ENCODE data around the gene KAT2B. TPM values are rescaled to one million over a fixed set of nuclear protein-coding genes. Genes with fewer than 3 reads are reported as not detected.

Gene KAT2B
- polyA plus RNA-seq, 1 of the 3 experiments (the other 2 are of a cell fraction): 2.1 TPM

- 93% methylated on average over 2 of the region's 2 CpGs for WGBS (ENCODE audit: low lambda C conversion rate)
- H3K79me2 ChIP-seq (ENCODE audit: insufficient read depth): no peaks in the 10 kb centered on the region
- H3K9me2 ChIP-seq: no peaks in the 10 kb centered on the region
- no peak overlapping the region for H3K27ac ChIP-seq (ENCODE audit: low read depth in 2 of 2, low read length in 1 of 2)
- H3K4me1 ChIP-seq (ENCODE audit: control insufficient read depth in 1 of 2, insufficient read depth in 2 of 2, low read depth in 1 of 2, low read length in 1 of 2): no peaks in the 10 kb centered on the region
- CTCF ChIA-PET: no interaction called here
- TF ChIP-seq MAX (IDR thresholded peaks at IDR 0.05; ENCODE audit: low read depth): no peak
- H3K4me2 ChIP-seq: no peak overlapping the region
- H3F3A ChIP-seq (replicated peaks; ENCODE audit: insufficient read depth): no peaks in the 10 kb centered on the region
- H3K9ac ChIP-seq: no peak overlapping the region
- H3K36me3 ChIP-seq (replicated peaks in 1 of 2; ENCODE audit: control insufficient read depth in 1 of 2, insufficient read depth in 2 of 2, low read length in 1 of 2): no peaks in the 10 kb centered on the region
- POLR2A ChIA-PET: no interaction called here
- H3K9me3 ChIP-seq: no peaks in the 10 kb centered on the region
- H4K20me1 ChIP-seq (ENCODE audit: insufficient read depth): no peaks in the 10 kb centered on the region
- no peak for DNase-seq
- no peaks in the 10 kb centered on the region for H3K27me3 ChIP-seq (ENCODE audit: insufficient read depth)
- no peak overlapping the region for H2AFZ ChIP-seq (ENCODE audit: low read depth)
- no peak overlapping the region for H3K4me3 ChIP-seq (ENCODE audit: low read depth in 2 of 2, low read length in 1 of 2)
These were observed 30.9 kb downstream of the KAT2B start for GRCh38 chr3:20071175-20071574.

- Histone ChIP-seq H3K36me3 (replicated peaks in 1 of 2; ENCODE audit: control insufficient read depth in 1 of 2, insufficient read depth in 2 of 2, low read length in 1 of 2) (no peaks in the 10 kb centered on the region), H3K4me1 (ENCODE audit: control insufficient read depth in 1 of 2, insufficient read depth in 2 of 2, low read depth in 1 of 2, low read length in 1 of 2) (no peaks in the 10 kb centered on the region), H3K9ac (no peak overlapping the region), H3K4me2 (no peak overlapping the region), H3K4me3 (ENCODE audit: low read depth in 2 of 2, low read length in 1 of 2) (no peak overlapping the region), H2AFZ (ENCODE audit: low read depth) (no peak overlapping the region), H3F3A (replicated peaks; ENCODE audit: insufficient read depth) (no peaks in the 10 kb centered on the region), H4K20me1 (ENCODE audit: insufficient read depth) (no peaks in the 10 kb centered on the region), H3K9me3 (no peaks in the 10 kb centered on the region), H3K9me2 (no peaks in the 10 kb centered on the region), H3K27me3 (ENCODE audit: insufficient read depth) (no peaks in the 10 kb centered on the region), H3K79me2 (ENCODE audit: insufficient read depth) (no peaks in the 10 kb centered on the region), H3K27ac (ENCODE audit: low read depth in 2 of 2, low read length in 1 of 2) (no peak overlapping the region)
- no peak for TF ChIP-seq NRF1 (IDR thresholded peaks at IDR 0.05; ENCODE audit: low read depth, low read length)
- no peak for TF ChIP-seq TEAD4 (IDR thresholded peaks at IDR 0.05; ENCODE audit: borderline replicate concordance, insufficient read depth)
- TF ChIP-seq TCF12 (IDR thresholded peaks at IDR 0.05): no peak
- TF ChIP-seq MEF2A (IDR thresholded peaks at IDR 0.05; ENCODE audit: borderline replicate concordance, low read depth): no peak
- no peak for TF ChIP-seq MXI1 (IDR thresholded peaks at IDR 0.05; ENCODE audit: low read depth, low read length)
- no peak for TF ChIP-seq SMC3 (IDR thresholded peaks at IDR 0.05; ENCODE audit: low read depth, low read length)
- TF ChIP-seq USF1 (IDR thresholded peaks at IDR 0.05; ENCODE audit: borderline replicate concordance, low read depth): no peak
- no peak for TF ChIP-seq POLR2AphosphoS5 (IDR thresholded peaks at IDR 0.05; ENCODE audit: low read depth, low read length)
- no peak for TF ChIP-seq EZH2phosphoT487 (IDR thresholded peaks at IDR 0.05; ENCODE audit: borderline replicate concordance, low read depth)
- no peak for TF ChIP-seq RFX5 (IDR thresholded peaks at IDR 0.05; ENCODE audit: low read length)
- no peak for TF ChIP-seq IRF3 (IDR thresholded peaks at IDR 0.05; ENCODE audit: low read depth, low read length)
- TF ChIP-seq FOXM1 (IDR thresholded peaks at IDR 0.05; ENCODE audit: low read depth): no peak
- TF ChIP-seq RCOR1 (IDR thresholded peaks at IDR 0.05; ENCODE audit: low read length): no peak
- TF ChIP-seq YY1 (IDR thresholded peaks at IDR 0.05; ENCODE audit: low read depth): no peak
- TF ChIP-seq USF2 (IDR thresholded peaks at IDR 0.05; ENCODE audit: borderline replicate concordance, low read depth, low read length): no peak
- TF ChIP-seq CHD2 (IDR thresholded peaks at IDR 0.05; ENCODE audit: low read length, partially characterized antibody): no peak
- TF ChIP-seq JUND (IDR thresholded peaks at IDR 0.05): no peak
- no peak for TF ChIP-seq MAX (IDR thresholded peaks at IDR 0.05; ENCODE audit: low read depth)
- TF ChIP-seq ZBTB33 (IDR thresholded peaks at IDR 0.05; ENCODE audit: borderline replicate concordance, low read depth): no peak
- no peak for TF ChIP-seq TAF1 (IDR thresholded peaks at IDR 0.05; ENCODE audit: borderline replicate concordance, low read depth, low read length)
- WGBS (ENCODE audit: low lambda C conversion rate): 82% methylated on average over 6 of the region's 6 CpGs
- ChIA-PET POLR2A (no interaction called here), CTCF (no interaction called here)
- no peak for DNase-seq
These were observed 32.2 kb downstream of the KAT2B start for GRCh38 chr3:20072422-20072821.

Data from SK-N-SH (cell line).